ACC112 (cell line): ENCODE results near the gene CAMTA1.

Source experiments
- H2AFZ ChIP-seq: fragments of 200-600 bp; sonication (generic); one replicate; pipeline ENCODE4 v1.6.0; 2017; ENCODE audit warnings: antibody characterized with exemption, low read length; ENCODE audit not compliant: unreplicated experiment
- H3K27ac ChIP-seq: fragments of 200-600 bp; sonication (generic); 2 replicates; pipeline ENCODE4 v1.5.1; 2014; ENCODE audit warnings: low read depth, mild to moderate bottlenecking, antibody characterized with exemption, low read length, moderate library complexity
- H3K27me3 ChIP-seq: fragments of 200-600 bp; sonication (generic); 2 replicates; pipeline ENCODE4 v1.6.1; 2014; ENCODE audit warnings: mild to moderate bottlenecking, antibody characterized with exemption, low read length, moderate library complexity, mixed read lengths; ENCODE audit not compliant: insufficient read depth
- H3K36me3 ChIP-seq: fragments of 200-600 bp; sonication (generic); 2 replicates; pipeline ENCODE4 v1.6.1; 2016; ENCODE audit warnings: mild to moderate bottlenecking, antibody characterized with exemption, low read length, moderate library complexity, mixed read lengths; ENCODE audit not compliant: insufficient read depth
- H3K4me1 ChIP-seq: fragments of 200-600 bp; sonication (generic); one replicate; pipeline ENCODE4 v1.6.1; 2016; ENCODE audit warnings: low read length, mixed read lengths; ENCODE audit not compliant: insufficient read depth, unreplicated experiment, control insufficient read depth
- H3K4me3 ChIP-seq: fragments of 200-600 bp; sonication (generic); 2 replicates; pipeline ENCODE4 v1.5.1; 2014; ENCODE audit warnings: mild to moderate bottlenecking, low read depth, low read length
- H3K79me2 ChIP-seq: fragments of 200-600 bp; sonication (generic); one replicate; pipeline ENCODE4 v1.6.0; 2016; ENCODE audit warnings: low read length; ENCODE audit not compliant: control insufficient read depth, unreplicated experiment, insufficient read depth

Gene CAMTA1

DNA sequence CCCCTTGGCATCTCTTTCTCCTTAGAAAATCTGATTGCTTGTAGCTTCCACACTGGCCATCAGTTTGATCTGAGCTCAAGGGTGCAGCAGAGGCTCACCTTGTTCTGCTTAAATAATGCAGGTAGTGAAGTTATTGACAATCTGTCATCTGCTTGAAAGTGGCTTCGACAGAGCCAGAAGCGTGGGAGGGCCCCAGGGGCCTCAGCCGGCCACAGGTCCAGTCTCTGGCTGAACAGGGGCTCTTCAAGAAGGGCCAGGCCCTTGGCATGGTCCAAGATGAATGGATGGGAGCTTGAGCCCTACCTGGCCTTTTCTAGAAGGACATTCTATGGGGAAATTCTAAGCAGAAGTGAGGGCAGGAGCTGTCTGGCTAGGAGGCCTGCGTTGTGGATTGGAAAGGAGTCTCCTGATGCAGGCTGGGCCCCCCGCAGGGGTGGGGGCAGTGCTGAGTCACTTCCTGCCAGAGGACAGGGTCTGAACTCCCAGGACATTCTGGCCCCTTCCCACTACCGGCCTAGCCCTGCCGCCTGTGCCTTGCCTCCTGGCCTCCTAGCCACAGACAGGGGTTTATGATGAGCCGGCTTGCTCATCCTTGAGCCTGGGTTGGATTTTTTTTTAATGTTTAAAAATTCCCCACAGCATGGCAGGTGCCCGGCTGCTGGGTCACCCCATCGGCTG is 823.5 kb downstream of the CAMTA1 start:
- Histone ChIP-seq H3K4me3 (no peak overlapping the region), H3K79me2 (no peaks in the 10 kb centered on the region), H3K4me1 (no peaks in the 10 kb centered on the region), H2AFZ (no peak overlapping the region), H3K27me3 (peaks cover 43% of the 10 kb centered on the region), H3K27ac (no peak overlapping the region), H3K36me3 (no peaks in the 10 kb centered on the region)

DNA sequence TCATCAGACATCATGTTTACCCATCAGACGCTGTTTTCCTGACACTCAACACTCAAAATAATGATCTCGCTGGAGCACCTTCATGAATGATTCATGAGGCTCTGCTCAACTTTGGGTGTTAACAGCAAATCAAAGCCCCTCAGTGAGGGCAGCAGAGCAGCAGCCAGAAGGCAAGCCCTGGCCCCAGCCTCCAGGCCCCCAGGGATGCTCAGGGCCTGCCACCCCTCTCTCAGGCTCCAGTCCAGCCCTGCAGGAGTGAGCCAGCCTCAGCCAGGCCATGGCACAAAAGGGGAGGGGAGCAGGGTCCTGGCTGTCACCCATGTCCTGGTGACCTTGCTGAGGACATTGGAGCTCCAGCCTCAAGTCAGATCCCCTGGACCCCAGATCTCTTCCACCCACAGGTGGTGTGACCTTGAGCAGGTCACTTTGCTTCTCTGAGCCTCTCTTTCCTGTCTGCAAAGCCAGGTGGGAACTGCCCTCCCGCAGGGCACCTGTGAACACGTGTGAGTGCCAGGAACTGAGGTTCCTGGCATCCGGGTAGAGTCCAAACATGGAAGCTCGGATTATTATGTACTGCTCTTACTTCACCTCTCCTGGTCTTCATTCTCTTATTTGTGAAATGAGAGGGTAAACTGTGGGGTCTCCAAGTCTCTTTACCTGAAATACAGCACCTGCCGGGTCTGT is 824.2 kb downstream of the CAMTA1 start:
- Histone ChIP-seq H3K27me3 (peaks cover 43% of the 10 kb centered on the region), H3K4me3 (no peak overlapping the region), H2AFZ (no peak overlapping the region), H3K79me2 (no peaks in the 10 kb centered on the region), H3K4me1 (no peaks in the 10 kb centered on the region), H3K27ac (no peak overlapping the region), H3K36me3 (no peaks in the 10 kb centered on the region)

DNA sequence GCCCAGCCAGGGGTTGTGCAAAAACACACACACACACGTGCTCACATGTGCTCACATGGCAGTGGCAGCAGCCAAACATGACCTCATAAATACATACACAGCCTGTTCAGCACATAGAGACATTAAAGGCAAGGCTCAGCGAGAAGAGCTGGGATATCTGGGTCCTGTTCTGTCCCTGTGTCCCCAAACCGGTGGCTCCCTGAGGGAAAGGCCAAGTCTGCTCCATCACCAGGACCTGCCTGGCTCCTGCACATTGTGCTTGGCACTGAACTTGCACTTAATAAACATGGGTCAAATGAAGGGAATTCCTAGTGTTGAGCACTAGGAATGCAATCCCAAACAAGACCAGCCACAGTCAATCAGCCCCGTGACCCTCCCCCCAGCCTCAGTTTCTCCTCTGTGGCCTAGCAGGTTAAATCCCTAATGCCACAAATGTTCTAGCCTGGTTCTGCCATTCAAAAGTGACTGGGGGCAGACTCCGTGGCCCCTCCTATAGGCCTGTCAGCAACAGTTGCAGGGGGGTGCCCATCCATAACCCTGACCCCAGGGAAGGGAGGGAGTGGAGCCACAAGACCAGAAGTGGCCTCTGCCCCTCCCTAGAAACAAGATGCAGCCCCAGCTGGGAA is 825.0 kb downstream of the CAMTA1 start:
- Histone ChIP-seq H3K27ac (no peak overlapping the region), H3K36me3 (no peaks in the 10 kb centered on the region), H3K79me2 (no peaks in the 10 kb centered on the region), H3K4me3 (no peak overlapping the region), H3K27me3 (peaks cover 44% of the 10 kb centered on the region), H3K4me1 (no peaks in the 10 kb centered on the region), H2AFZ (no peak overlapping the region)

DNA sequence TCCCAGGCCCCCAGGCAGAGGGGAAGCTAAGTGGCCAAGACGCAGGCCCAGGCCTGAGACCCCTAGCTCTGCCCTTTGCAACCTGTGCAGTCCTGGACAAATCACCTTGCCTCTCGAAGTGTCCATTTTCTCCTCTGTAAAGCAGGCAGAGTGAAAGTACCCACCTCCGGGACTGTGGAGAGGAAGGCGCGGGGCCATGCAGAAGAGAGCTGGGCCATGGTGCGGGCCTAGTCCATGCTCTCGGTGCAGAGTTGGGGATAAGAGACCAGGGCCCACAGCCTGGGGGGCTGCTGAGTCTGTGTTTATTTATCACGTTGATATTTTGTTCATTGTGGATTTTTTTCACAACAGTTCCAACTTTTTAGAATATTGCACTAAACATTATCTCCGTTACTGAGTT is 825.7 kb downstream of the CAMTA1 start:
- Histone ChIP-seq H3K27ac (no peak overlapping the region), H2AFZ (no peak overlapping the region), H3K27me3 (peaks cover 43% of the 10 kb centered on the region), H3K79me2 (no peaks in the 10 kb centered on the region), H3K4me1 (no peaks in the 10 kb centered on the region), H3K36me3 (no peaks in the 10 kb centered on the region), H3K4me3 (no peak overlapping the region)

DNA sequence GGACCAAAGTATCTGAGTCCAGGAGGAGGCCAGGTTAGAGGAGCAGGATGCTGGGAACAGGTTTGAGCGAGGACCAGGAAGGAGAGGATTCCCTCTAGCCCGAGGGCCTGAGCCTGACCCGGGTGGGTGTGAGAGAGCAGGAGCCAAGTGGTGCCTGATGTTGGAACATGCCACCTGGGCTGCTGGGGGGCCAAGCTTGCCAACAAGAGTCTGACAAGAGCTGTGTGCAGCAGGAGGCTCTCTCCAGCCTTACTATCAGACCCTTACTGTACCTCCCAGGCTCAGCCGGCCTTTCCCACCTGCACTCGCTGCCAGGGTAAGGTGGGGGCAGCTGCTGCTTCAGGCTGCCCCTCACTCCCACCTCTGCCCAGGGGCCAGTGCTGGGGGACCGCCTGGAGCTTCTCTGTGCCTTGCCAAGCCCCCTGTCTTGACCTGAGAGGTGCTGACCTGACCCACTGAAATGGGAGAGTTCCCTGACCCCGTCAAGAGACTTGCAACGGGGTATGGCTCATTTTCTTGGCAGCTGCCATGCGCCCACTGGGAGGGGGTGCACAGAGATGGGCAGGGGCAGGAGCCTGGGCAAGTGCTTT is 826.3 kb downstream of the CAMTA1 start:
- H3K27me3 ChIP-seq = peaks cover 39% of the 10 kb centered on the region
- no peak overlapping the region for H3K27ac ChIP-seq
- H2AFZ ChIP-seq = no peak overlapping the region
- H3K4me3 ChIP-seq = no peak overlapping the region
- no peaks in the 10 kb centered on the region for H3K36me3 ChIP-seq
- H3K4me1 ChIP-seq = no peaks in the 10 kb centered on the region
- H3K79me2 ChIP-seq = no peaks in the 10 kb centered on the region

DNA sequence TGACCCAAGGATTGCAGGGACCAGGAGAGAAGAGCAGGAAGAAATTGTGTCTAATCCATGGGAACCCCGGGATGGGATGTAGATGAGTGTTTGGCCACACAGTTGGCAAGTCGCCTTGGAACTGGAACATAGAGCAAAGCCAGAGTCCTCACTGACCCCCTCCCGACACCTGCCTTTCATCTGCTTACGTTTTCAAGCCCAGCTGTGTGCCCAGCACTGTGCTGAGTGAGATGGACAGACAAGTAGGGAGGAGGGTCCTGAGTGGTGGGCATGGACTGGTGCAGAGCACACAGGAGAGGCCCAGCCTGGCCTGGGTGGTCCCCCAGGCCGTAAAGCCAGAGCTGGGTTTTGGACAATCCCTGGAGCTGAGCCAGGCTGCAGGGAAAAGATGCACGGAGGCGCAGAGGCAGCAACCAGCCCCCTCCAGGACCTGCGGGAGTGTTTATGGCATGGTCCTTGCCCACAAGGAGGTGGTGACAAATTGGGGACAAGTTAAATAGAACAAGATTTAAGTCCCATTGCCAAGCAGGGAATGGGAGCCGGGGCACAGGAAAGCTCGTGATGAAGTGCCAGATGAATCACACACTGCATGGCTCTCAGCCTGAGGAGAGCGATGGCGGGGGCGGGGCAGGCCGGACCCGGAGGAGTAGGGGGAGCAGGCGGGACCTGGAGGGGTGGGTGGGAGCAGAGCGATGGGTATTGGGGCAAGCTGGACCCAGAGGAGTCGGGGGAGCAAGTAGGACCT is 828.0 kb downstream of the CAMTA1 start:
- no peak overlapping the region for H3K4me3 ChIP-seq
- no peak overlapping the region for H2AFZ ChIP-seq
- peaks cover 40% of the 10 kb centered on the region for H3K27me3 ChIP-seq
- H3K4me1 ChIP-seq = no peaks in the 10 kb centered on the region
- no peaks in the 10 kb centered on the region for H3K36me3 ChIP-seq
- H3K27ac ChIP-seq = no peak overlapping the region
- H3K79me2 ChIP-seq = no peaks in the 10 kb centered on the region

DNA sequence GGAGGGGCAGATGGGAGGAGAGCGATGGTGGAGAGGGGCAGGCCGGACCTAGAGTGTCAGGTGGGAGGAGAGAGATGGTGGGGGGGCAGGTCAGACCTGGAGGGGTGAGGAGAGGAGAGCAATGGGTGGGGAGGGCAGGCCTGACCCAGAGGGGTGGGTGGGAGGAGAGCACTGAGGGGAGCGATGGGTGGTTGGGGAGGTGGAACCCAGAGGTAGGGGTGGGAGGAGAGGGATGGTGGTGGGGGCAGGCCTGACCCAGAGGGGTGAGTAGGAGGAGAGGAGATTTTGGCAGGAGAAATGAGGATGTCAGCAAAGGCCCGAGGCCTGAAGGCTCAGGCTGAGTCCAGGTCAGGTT is 828.6 kb downstream of the CAMTA1 start:
- no peaks in the 10 kb centered on the region for H3K79me2 ChIP-seq
- H3K4me1 ChIP-seq = no peaks in the 10 kb centered on the region
- H3K4me3 ChIP-seq = no peak overlapping the region
- no peaks in the 10 kb centered on the region for H3K36me3 ChIP-seq
- H3K27ac ChIP-seq = no peak overlapping the region
- H2AFZ ChIP-seq = no peak overlapping the region
- peaks cover 45% of the 10 kb centered on the region for H3K27me3 ChIP-seq

DNA sequence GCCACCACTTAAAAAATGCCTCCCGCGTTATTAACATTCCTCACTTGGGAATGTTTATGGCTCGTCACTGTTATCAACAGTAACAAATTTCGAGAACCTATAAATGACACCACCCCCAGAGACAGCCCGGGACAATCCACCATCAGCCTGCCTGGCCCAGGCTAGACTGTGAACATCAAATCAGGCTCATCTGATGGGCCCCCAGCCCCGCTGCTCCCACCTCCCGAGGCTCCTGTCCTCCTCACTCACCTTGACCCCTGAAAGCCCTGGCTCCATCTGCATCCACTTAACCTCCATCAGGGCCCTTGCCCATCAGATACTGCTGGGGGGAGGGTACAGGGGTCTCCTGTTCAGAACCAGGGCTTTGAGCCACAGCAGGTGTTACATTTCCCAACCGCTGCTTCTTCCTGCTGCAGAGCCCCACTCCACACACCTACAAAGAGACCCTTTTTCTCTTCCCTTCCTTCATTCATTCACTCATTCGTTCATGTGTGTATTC is 829.4 kb downstream of the CAMTA1 start:
- Histone ChIP-seq H3K27me3 (peaks cover 51% of the 10 kb centered on the region), H3K27ac (no peak overlapping the region), H3K4me1 (no peaks in the 10 kb centered on the region), H3K79me2 (no peaks in the 10 kb centered on the region), H2AFZ (no peak overlapping the region), H3K36me3 (no peaks in the 10 kb centered on the region), H3K4me3 (no peak overlapping the region)

DNA sequence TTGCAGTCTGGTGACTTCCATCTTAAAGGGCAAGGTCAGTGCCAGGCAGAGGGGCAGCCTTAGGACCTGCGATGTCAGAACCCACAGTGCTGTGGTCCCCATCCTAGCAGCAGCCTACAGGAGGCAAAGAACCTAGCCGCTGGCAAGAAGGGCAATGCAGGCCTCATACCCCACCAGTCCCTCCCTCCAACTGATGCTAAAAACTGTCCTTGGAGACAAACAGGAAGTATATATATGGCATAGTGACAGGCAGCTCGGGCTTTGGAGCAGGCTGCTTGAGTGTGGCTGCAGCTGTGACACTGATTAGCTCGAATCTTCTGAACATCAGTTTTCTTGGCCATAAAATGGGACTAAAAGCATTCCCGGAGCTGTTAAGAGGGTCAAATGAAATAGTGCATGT is 829.9 kb downstream of the CAMTA1 start:
- H3K27me3 ChIP-seq = peaks cover 54% of the 10 kb centered on the region
- no peaks in the 10 kb centered on the region for H3K4me1 ChIP-seq
- H3K36me3 ChIP-seq = no peaks in the 10 kb centered on the region
- H2AFZ ChIP-seq = no peak overlapping the region
- no peak overlapping the region for H3K4me3 ChIP-seq
- H3K27ac ChIP-seq = no peak overlapping the region
- no peaks in the 10 kb centered on the region for H3K79me2 ChIP-seq

DNA sequence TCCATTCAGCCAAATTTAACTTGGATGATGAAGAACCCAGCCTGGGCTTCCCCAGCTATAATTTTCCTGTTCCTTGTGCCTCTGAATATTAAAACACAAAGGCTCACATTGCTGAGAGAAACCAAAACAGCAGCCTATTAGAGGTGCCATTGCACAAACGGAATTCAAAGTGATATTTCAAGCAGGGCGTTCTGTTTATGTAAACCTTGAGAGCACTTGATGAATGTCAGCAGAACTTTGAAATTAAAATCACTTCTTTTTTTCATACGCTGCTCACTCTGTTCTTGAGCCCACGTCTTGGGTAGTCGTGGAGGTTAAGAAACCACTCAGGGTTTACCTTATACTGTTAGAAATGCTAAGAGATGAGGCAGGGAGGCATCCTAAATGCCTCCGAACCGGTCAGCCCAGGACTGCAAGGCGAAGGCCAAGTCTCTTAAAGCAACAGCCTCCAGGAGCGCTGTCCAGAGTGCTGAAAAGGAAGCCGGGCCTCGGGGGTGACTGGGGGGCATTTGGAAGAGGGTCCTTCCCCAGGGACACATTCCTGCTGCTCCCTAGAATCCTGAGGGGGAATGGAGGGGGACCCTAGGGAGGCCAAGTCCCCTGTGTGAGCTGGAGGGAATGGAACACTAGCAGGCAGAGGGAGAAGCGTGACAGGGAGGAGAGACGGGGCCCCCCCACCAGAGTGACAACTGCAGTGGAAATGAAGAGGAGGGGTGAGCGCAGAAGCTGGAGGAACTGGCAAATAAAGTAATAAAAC is 831.0 kb downstream of the CAMTA1 start:
- Histone ChIP-seq H3K36me3 (no peaks in the 10 kb centered on the region), H3K79me2 (no peaks in the 10 kb centered on the region), H3K27me3 (peaks cover 65% of the 10 kb centered on the region), H3K4me3 (no peak overlapping the region), H2AFZ (no peak overlapping the region), H3K4me1 (no peaks in the 10 kb centered on the region), H3K27ac (no peak overlapping the region)
